ENCODE results near the gene KLK10. TPM values are rescaled to one million over a fixed set of nuclear protein-coding genes. Genes with fewer than 3 reads are reported as not detected.

The KLK10 gene
- total RNA-seq, 1 experiment from 2014 or later: 3.2 TPM

DNA sequence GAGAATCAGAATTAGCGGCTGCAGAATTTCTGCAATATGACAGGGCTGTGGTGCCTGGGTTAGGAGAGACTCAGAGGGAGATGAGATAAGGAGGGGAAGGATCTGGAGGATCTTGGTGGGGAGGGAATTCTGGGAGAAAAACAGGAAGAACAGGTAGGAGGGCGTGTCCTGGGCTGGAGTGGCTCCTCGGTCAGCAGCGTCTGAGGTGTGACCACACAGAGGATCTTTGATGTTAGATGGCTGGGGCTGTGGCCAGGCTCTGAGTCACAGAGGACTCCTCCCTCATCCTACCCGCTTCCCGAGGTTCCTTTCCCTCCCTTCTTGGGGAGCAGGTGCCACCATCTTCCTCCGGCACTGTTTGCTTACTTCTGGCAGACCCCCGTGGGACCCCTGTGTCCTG lies 43.7 kb downstream of the KLK10 start:
- CTCF ChIA-PET: no interaction called here
- Mint-ChIP-seq H3K4me3 (no peak overlapping the region; the same call in 1 of the 2 replicates), H3K27ac (peak overlapping the region; percentile 79), H3K27me3 (ENCODE audit: low read depth) (peaks cover 9% of the 10 kb centered on the region), H3K4me1 (peaks cover 46% of the 10 kb centered on the region), H3K9me3 (peaks cover 4% of the 10 kb centered on the region), H3K36me3 (no peaks in the 10 kb centered on the region)
- TF ChIP-seq, protein P1, sequence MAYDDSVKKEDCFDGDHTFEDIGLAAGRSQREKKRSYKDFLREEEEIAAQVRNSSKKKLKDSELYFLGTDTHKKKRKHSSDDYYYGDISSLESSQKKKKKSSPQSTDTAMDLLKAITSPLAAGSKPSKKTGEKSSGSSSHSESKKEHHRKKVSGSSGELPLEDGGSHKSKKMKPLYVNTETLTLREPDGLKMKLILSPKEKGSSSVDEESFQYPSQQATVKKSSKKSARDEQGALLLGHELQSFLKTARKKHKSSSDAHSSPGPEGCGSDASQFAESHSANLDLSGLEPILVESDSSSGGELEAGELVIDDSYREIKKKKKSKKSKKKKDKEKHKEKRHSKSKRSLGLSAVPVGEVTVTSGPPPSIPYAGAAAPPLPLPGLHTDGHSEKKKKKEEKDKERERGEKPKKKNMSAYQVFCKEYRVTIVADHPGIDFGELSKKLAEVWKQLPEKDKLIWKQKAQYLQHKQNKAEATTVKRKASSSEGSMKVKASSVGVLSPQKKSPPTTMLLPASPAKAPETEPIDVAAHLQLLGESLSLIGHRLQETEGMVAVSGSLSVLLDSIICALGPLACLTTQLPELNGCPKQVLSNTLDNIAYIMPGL (CRISPR knock-in tag; IDR thresholded peaks at IDR 0.05): no peak
- TF ChIP-seq CBFB (CRISPR knock-in tag; IDR thresholded peaks at IDR 0.05; ENCODE audit: low read depth) (no peak), ZNF121 (CRISPR knock-in tag; IDR thresholded peaks at IDR 0.05) (no peak)
- POLR2A ChIA-PET: no interaction called here
- DNase-seq (ENCODE audit: low spot score): peak; percentile 53
- peak; percentile 75 for ATAC-seq

DNA sequence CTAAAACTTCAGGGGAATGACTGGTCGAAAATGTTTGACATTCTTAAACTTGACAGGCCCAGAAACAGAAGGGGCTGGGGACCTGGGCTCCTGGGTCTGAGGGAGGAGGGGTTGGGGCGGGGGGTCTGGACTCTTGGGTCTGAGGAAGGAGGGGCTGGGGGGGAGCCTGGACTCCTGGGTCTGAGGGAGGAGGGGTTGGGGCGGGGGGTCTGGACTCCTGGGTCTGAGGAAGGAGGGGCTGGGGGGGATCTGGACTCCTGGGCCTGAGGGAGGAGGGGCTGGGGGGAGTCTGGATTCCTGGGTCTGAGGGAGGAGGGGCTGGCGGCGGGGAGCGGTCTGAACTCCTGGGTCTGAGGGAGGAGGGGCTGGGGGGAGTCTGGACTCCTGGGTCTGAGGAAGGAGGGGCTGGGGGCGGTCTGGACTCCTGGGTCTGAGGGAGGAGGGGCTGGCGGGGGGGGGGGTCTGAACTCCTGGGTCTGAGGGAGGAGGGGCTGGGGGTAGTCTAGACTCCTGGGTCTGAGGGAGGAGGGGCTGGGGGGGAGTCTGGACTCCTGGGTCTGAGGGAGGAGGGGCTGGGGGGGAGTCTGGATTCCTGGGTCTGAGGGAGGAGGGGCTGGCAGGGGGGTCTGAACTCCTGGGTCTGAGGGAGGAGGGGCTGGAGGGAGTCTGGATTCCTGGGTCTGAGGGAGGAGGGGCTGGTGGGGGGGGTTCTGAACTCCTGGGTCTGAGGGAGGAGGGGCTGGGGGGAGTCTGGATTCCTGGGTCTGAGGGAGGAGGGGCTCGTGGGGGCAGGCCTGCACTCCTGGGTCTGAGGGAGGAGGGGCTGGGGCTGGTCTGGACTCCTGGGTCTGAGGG lies 44.6 kb downstream of the KLK10 start:
- no peak overlapping the region for H3K4me3 Mint-ChIP-seq
- peaks cover 3% of the 10 kb centered on the region; the same call in 1 of the 2 replicates for H3K27me3 Mint-ChIP-seq (ENCODE audit: low read depth)
- peaks cover 51% of the 10 kb centered on the region for H3K4me1 Mint-ChIP-seq
- H3K27ac Mint-ChIP-seq: peak overlapping the region; percentile 81
- POLR2A ChIA-PET: no interaction called here
- peaks cover 4% of the 10 kb centered on the region for H3K9me3 Mint-ChIP-seq
- TF ChIP-seq, protein P2, sequence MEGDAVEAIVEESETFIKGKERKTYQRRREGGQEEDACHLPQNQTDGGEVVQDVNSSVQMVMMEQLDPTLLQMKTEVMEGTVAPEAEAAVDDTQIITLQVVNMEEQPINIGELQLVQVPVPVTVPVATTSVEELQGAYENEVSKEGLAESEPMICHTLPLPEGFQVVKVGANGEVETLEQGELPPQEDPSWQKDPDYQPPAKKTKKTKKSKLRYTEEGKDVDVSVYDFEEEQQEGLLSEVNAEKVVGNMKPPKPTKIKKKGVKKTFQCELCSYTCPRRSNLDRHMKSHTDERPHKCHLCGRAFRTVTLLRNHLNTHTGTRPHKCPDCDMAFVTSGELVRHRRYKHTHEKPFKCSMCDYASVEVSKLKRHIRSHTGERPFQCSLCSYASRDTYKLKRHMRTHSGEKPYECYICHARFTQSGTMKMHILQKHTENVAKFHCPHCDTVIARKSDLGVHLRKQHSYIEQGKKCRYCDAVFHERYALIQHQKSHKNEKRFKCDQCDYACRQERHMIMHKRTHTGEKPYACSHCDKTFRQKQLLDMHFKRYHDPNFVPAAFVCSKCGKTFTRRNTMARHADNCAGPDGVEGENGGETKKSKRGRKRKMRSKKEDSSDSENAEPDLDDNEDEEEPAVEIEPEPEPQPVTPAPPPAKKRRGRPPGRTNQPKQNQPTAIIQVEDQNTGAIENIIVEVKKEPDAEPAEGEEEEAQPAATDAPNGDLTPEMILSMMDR (IDR thresholded peaks at IDR 0.05): no peak
- TF ChIP-seq GABPB1 (CRISPR knock-in tag; IDR thresholded peaks at IDR 0.05) (no peak), ESRRA (CRISPR knock-in tag; IDR thresholded peaks at IDR 0.05; ENCODE audit: borderline replicate concordance) (no peak), ZNF232 (CRISPR knock-in tag; IDR thresholded peaks at IDR 0.05) (no peak), PRRX2 (CRISPR knock-in tag; IDR thresholded peaks at IDR 0.05) (no peak), ATF1 (CRISPR knock-in tag; IDR thresholded peaks at IDR 0.05) (no peak), FOXK1 (CRISPR knock-in tag; IDR thresholded peaks at IDR 0.05) (no peak), NFYB (CRISPR knock-in tag; conservative IDR thresholded peaks at IDR 0.05; ENCODE audit: low read depth) (no peak), ZNF121 (CRISPR knock-in tag; IDR thresholded peaks at IDR 0.05) (no peak), HMGA2 (CRISPR knock-in tag; IDR thresholded peaks at IDR 0.05) (no peak), CREM (CRISPR knock-in tag; IDR thresholded peaks at IDR 0.05) (no peak), EMX1 (CRISPR knock-in tag; IDR thresholded peaks at IDR 0.05) (no peak), MYBL2 (CRISPR knock-in tag; IDR thresholded peaks at IDR 0.05) (no peak)
- TF ChIP-seq, protein P1 (CRISPR knock-in tag; IDR thresholded peaks at IDR 0.05): no peak
- TF ChIP-seq, protein P3, sequence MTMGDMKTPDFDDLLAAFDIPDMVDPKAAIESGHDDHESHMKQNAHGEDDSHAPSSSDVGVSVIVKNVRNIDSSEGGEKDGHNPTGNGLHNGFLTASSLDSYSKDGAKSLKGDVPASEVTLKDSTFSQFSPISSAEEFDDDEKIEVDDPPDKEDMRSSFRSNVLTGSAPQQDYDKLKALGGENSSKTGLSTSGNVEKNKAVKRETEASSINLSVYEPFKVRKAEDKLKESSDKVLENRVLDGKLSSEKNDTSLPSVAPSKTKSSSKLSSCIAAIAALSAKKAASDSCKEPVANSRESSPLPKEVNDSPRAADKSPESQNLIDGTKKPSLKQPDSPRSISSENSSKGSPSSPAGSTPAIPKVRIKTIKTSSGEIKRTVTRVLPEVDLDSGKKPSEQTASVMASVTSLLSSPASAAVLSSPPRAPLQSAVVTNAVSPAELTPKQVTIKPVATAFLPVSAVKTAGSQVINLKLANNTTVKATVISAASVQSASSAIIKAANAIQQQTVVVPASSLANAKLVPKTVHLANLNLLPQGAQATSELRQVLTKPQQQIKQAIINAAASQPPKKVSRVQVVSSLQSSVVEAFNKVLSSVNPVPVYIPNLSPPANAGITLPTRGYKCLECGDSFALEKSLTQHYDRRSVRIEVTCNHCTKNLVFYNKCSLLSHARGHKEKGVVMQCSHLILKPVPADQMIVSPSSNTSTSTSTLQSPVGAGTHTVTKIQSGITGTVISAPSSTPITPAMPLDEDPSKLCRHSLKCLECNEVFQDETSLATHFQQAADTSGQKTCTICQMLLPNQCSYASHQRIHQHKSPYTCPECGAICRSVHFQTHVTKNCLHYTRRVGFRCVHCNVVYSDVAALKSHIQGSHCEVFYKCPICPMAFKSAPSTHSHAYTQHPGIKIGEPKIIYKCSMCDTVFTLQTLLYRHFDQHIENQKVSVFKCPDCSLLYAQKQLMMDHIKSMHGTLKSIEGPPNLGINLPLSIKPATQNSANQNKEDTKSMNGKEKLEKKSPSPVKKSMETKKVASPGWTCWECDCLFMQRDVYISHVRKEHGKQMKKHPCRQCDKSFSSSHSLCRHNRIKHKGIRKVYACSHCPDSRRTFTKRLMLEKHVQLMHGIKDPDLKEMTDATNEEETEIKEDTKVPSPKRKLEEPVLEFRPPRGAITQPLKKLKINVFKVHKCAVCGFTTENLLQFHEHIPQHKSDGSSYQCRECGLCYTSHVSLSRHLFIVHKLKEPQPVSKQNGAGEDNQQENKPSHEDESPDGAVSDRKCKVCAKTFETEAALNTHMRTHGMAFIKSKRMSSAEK (CRISPR knock-in tag; IDR thresholded peaks at IDR 0.05; ENCODE audit: borderline replicate concordance): no peak
- TF ChIP-seq, protein P4, sequence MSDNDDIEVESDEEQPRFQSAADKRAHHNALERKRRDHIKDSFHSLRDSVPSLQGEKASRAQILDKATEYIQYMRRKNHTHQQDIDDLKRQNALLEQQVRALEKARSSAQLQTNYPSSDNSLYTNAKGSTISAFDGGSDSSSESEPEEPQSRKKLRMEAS (CRISPR knock-in tag; IDR thresholded peaks at IDR 0.05): no peak
- TF ChIP-seq, protein P5, sequence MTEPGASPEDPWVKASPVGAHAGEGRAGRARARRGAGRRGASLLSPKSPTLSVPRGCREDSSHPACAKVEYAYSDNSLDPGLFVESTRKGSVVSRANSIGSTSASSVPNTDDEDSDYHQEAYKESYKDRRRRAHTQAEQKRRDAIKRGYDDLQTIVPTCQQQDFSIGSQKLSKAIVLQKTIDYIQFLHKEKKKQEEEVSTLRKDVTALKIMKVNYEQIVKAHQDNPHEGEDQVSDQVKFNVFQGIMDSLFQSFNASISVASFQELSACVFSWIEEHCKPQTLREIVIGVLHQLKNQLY (CRISPR knock-in tag; IDR thresholded peaks at IDR 0.05): no peak
- TF ChIP-seq, protein P6, sequence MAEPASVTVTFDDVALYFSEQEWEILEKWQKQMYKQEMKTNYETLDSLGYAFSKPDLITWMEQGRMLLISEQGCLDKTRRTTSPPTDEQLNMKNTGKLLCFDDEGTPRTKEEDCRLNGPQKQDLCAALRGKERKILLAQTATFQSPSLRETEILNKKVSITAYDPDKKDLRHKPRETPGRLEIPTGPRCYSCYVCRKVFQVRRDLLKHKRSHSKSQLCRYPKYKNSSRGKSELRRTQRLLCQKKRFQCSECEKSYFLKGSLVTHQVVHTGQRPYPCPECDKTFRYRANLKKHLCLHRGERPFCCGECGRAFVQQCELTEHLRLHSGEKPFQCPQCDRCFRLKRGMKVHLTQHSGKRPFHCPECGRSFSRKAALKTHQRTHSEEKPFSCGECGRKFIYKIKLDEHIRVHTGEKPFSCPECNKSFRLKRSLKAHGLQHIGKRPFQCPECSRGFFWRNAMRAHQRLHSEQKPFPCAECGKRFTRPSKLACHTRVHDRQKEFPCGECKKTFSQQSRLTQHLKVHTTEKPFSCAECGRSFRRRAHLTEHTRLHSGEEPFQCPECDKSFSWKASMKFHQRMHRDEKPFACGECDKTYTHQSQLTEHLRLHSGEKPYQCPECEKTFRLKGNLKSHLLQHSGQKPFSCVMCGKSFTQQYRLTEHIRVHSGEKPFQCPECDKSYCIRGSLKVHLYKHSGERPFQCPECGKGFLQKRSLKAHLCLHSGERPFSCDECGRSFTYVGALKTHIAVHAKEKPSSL (CRISPR knock-in tag; conservative IDR thresholded peaks at IDR 0.05): no peak
- H3K36me3 Mint-ChIP-seq: no peaks in the 10 kb centered on the region
- DNase-seq (ENCODE audit: low spot score) (no peak), ATAC-seq (no peak)
- CTCF ChIA-PET: interaction anchor here (0.7 to 2.3 kb wide), 4 partner anchors 11 to 191 kb away, joined by 3 to 6 read pairs (median 4); no protein-coding TSS in a partner anchor

All from WTC11 (cell line).